ENCODE data around the gene ZNF329. TPM values are rescaled to one million over a fixed set of nuclear protein-coding genes. Genes with fewer than 3 reads are reported as not detected.

Gene ZNF329
- total and polyA plus RNA-seq, 2 of the 8 experiments (the other 6 are each of a cell fraction or from before 2014, with no cell fraction given): 5.8 to 11.2 TPM

DNA sequence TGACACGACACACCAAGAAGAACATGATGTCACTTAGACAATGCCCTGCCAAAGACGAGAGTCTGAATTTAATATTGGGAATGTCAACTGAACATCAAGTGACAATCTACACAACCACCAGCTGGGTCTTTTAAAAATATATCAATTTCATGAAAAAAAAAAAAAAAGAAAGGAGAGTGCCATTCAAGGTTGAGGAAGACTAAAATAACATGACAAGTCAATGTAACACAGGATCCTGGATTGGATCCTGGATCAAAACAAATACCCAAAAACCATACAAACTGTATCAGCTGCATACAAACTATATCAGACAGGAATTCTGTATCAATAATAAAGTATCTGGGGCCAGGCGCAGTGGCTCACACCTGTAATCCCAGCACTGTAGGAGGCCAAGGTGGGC lies 4.7 kb downstream of the ZNF329 start:
- Histone ChIP-seq H4K91ac (replicated peaks; ENCODE audit: insufficient read length, low read length) (no peak overlapping the region), H3K14ac (ENCODE audit: insufficient read length) (no peak overlapping the region), H2BK20ac (ENCODE audit: low read length) (no peak overlapping the region), H3K4me2 (ENCODE audit: insufficient read depth in 1 of 2, low read depth in 2 of 2, low read length in 2 of 2) (no peak overlapping the region), H3K79me1 (ENCODE audit: low read depth, low read length) (peaks cover 2% of the 10 kb centered on the region; the same call in 1 of the 2 replicates), H3K9me3 (ENCODE audit: insufficient read depth in 2 of 2, low read depth in 1 of 2, low read length in 1 of 2) (peaks cover 21 to 60% of the 10 kb centered on the region in 2 experiments), H2BK15ac (ENCODE audit: low read length) (no peak overlapping the region), H3K36me3 (ENCODE audit: control insufficient read depth in 2 of 4, insufficient read depth in 4 of 4, low read length in 3 of 4) (peaks cover 0 to 24% (median 8%) of the 10 kb centered on the region in 4 experiments; a peak in 5 of 8 replicates), H2BK12ac (ENCODE audit: low read depth, low read length) (no peak overlapping the region), H3K4me3 (ENCODE audit: extremely low read depth in 1 of 4, insufficient read depth in 2 of 4, low read depth in 3 of 4, low read length in 4 of 4) (no peak overlapping the region), H3K4ac (replicated peaks; ENCODE audit: insufficient read length, low read depth, low read length) (no peak overlapping the region), H3K4me1 (replicated peaks in 1 of 4; ENCODE audit: control insufficient read depth in 3 of 4, insufficient read depth in 4 of 4, low read length in 3 of 4) (no peaks in the 10 kb centered on the region; a peak in 1 of 7 replicates), H3K56ac (replicated peaks; ENCODE audit: insufficient read length, low read depth, low read length) (no peak overlapping the region), H4K20me1 (replicated peaks in 1 of 2; ENCODE audit: control insufficient read depth in 1 of 2, insufficient read depth in 2 of 2, low read length in 2 of 2) (no peaks in the 10 kb centered on the region), H3K18ac (ENCODE audit: extremely low read depth, low read length) (no peak overlapping the region), H2BK5ac (ENCODE audit: low read depth, low read length) (no peak overlapping the region), H4K5ac (ENCODE audit: insufficient read length, low read depth, low read length) (no peak overlapping the region), H3K27me3 (replicated peaks in 1 of 4; ENCODE audit: control insufficient read depth in 3 of 4, extremely low read depth in 1 of 4, insufficient read depth in 3 of 4, low read length in 3 of 4) (no peaks in the 10 kb centered on the region), H2AFZ (ENCODE audit: low read length) (no peak overlapping the region), H3K79me2 (ENCODE audit: control insufficient read depth in 1 of 2, insufficient read depth in 2 of 2, low read length in 2 of 2) (peaks cover 0 to 25% of the 10 kb centered on the region in 2 experiments; a peak in 2 of 4 replicates), H2BK120ac (replicated peaks; ENCODE audit: low read depth, low read length) (no peak overlapping the region), H2AK5ac (ENCODE audit: low read depth, low read length) (no peak overlapping the region), H3K23ac (ENCODE audit: insufficient read length) (no peak overlapping the region), H3K23me2 (ENCODE audit: low read depth, low read length) (peaks cover 5% of the 10 kb centered on the region; the same call in 1 of the 2 replicates), H3K9ac (replicated peaks in 1 of 4; ENCODE audit: extremely low read depth in 1 of 4, low read depth in 3 of 4, low read length in 3 of 4) (no peak overlapping the region), H4K8ac (ENCODE audit: extremely low read depth, insufficient read depth, low read length) (no peak overlapping the region), H3K27ac (ENCODE audit: low read depth, low read length) (no peak overlapping the region)
- DNase-seq (ENCODE audit: low read depth in 1 of 2, low spot score in 2 of 2) (no peak), FAIRE-seq (no peak)
- POLR2A ChIA-PET (ENCODE audit: partially characterized antibody): interaction anchor here (0.6 kb wide), 1 partner anchor 30 kb away, joined by 3 read pairs; no protein-coding TSS in a partner anchor
- WGBS, 2 experiments (ENCODE audit: extremely low coverage in 1 of 2, insufficient coverage in 1 of 2, insufficient read length in 1 of 2, insufficient replicate concordance in 2 of 2, low coverage in 1 of 2, low lambda C conversion rate in 2 of 2, missing lambda C conversion rate in 1 of 2): 86% methylated on average over 3 of the region's 3 CpGs; no CpG with 5 or more reads in 1 of the 2 experiments
- CTCF ChIA-PET (ENCODE audit: partially characterized antibody): no interaction called here
- TF ChIP-seq SAP30 (IDR thresholded peaks at IDR 0.05; ENCODE audit: insufficient read depth, insufficient replicate concordance, low read length) (no peak), EZH2 (IDR thresholded peaks at IDR 0.05; ENCODE audit: low read depth, low read length, severe bottlenecking) (no peak), FOSL1 (IDR thresholded peaks at IDR 0.05; ENCODE audit: insufficient read depth, low read depth, low read length) (no peak), RAD21 (IDR thresholded peaks at IDR 0.05 in 1 of 2, conservative IDR thresholded peaks at IDR 0.05 in 1 of 2; ENCODE audit: low read depth in 2 of 2, low read length in 2 of 2) (no peak), CHD2 (IDR thresholded peaks at IDR 0.05; ENCODE audit: low read length) (no peak), BRCA1 (IDR thresholded peaks at IDR 0.05; ENCODE audit: low read depth, low read length) (no peak), GABPA (IDR thresholded peaks at IDR 0.05; ENCODE audit: borderline replicate concordance, insufficient read depth, low read length) (no peak)
- TF ChIP-seq, protein P1, sequence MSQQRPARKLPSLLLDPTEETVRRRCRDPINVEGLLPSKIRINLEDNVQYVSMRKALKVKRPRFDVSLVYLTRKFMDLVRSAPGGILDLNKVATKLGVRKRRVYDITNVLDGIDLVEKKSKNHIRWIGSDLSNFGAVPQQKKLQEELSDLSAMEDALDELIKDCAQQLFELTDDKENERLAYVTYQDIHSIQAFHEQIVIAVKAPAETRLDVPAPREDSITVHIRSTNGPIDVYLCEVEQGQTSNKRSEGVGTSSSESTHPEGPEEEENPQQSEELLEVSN (IDR thresholded peaks at IDR 0.05): no peak
- TF ChIP-seq, protein P2, sequence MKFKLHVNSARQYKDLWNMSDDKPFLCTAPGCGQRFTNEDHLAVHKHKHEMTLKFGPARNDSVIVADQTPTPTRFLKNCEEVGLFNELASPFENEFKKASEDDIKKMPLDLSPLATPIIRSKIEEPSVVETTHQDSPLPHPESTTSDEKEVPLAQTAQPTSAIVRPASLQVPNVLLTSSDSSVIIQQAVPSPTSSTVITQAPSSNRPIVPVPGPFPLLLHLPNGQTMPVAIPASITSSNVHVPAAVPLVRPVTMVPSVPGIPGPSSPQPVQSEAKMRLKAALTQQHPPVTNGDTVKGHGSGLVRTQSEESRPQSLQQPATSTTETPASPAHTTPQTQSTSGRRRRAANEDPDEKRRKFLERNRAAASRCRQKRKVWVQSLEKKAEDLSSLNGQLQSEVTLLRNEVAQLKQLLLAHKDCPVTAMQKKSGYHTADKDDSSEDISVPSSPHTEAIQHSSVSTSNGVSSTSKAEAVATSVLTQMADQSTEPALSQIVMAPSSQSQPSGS (IDR thresholded peaks at IDR 0.05; ENCODE audit: low read length): no peak
